K562 (cell line): ENCODE data around the gene DDX46.

Experiments used
- MAFK ChIP-seq: IDR thresholded peaks from 2 replicates; pipeline ENCODE4 v1.6.1; 2011; ENCODE audit warnings: low read length, improper control_type of control experiment
- POLR3A ChIP-seq: IDR thresholded peaks from 2 replicates; pipeline ENCODE4 v1.6.1; 2011; ENCODE audit warnings: borderline replicate concordance, mild to moderate bottlenecking, moderate library complexity; ENCODE audit not compliant: insufficient read length, insufficient read depth; ENCODE audit errors: extremely low read depth
- SP2 ChIP-seq: IDR thresholded peaks from 2 replicates; pipeline ENCODE4 v1.6.1; 2011; ENCODE audit warnings: mild to moderate bottlenecking, low read depth, low read length, moderate library complexity; ENCODE audit not compliant: poor library complexity, severe bottlenecking; ENCODE audit errors: extremely low read depth
- TF ChIP-seq, protein P1 (sequence below), 3 experiments: IDR thresholded peaks in 2 of 3; conservative IDR thresholded peaks in 1 of 3; 2 replicates each; pipeline ENCODE4 v1.5.1; 2011 to 2012; ENCODE audit warnings: low read length in 3 of 3, mild to moderate bottlenecking in 3 of 3, control low read depth in 2 of 3, improper control_type of control experiment in 1 of 3, inconsistent platforms in 1 of 3, low read depth in 1 of 3, mixed read lengths in 1 of 3, moderate library complexity in 1 of 3; ENCODE audit not compliant: insufficient read depth in 2 of 3
- TF ChIP-seq, protein P2 (sequence below): sonication (generic); formaldehyde crosslinking; IDR thresholded peaks from 2 replicates; pipeline ENCODE4 v1.8.1; 2023; ENCODE audit warnings: mild to moderate bottlenecking, missing genetic modification reagents

- TF ChIP-seq, protein P1, sequence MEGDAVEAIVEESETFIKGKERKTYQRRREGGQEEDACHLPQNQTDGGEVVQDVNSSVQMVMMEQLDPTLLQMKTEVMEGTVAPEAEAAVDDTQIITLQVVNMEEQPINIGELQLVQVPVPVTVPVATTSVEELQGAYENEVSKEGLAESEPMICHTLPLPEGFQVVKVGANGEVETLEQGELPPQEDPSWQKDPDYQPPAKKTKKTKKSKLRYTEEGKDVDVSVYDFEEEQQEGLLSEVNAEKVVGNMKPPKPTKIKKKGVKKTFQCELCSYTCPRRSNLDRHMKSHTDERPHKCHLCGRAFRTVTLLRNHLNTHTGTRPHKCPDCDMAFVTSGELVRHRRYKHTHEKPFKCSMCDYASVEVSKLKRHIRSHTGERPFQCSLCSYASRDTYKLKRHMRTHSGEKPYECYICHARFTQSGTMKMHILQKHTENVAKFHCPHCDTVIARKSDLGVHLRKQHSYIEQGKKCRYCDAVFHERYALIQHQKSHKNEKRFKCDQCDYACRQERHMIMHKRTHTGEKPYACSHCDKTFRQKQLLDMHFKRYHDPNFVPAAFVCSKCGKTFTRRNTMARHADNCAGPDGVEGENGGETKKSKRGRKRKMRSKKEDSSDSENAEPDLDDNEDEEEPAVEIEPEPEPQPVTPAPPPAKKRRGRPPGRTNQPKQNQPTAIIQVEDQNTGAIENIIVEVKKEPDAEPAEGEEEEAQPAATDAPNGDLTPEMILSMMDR (IDR thresholded peaks at IDR 0.05 in 2 of 3, conservative IDR thresholded peaks at IDR 0.05 in 1 of 3; ENCODE audit: insufficient read depth in 2 of 3, low read depth in 1 of 3, low read length in 3 of 3): no peak
- TF ChIP-seq MAFK (no peak), POLR3A (no peak), SP2 (no peak)
- TF ChIP-seq, protein P2, sequence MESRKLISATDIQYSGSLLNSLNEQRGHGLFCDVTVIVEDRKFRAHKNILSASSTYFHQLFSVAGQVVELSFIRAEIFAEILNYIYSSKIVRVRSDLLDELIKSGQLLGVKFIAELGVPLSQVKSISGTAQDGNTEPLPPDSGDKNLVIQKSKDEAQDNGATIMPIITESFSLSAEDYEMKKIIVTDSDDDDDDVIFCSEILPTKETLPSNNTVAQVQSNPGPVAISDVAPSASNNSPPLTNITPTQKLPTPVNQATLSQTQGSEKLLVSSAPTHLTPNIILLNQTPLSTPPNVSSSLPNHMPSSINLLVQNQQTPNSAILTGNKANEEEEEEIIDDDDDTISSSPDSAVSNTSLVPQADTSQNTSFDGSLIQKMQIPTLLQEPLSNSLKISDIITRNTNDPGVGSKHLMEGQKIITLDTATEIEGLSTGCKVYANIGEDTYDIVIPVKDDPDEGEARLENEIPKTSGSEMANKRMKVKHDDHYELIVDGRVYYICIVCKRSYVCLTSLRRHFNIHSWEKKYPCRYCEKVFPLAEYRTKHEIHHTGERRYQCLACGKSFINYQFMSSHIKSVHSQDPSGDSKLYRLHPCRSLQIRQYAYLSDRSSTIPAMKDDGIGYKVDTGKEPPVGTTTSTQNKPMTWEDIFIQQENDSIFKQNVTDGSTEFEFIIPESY (CRISPR knock-in tag): no peak
Observed at GRCh38 chr5:134864707-134865106, 106.1 kb downstream of the DDX46 start.
